ENCODE measurements around the gene NCEH1. TPM values are rescaled to one million over a fixed set of nuclear protein-coding genes. Genes with fewer than 3 reads are reported as not detected.

The NCEH1 gene
- total RNA-seq, 2 donors from 2014 or later = 36.1 to 42.2 TPM

- no peaks in the 10 kb centered on the region for H3K36me3 ChIP-seq
- H3K27me3 ChIP-seq = no peaks in the 10 kb centered on the region
- no peaks in the 10 kb centered on the region for H3K9me3 ChIP-seq
- no peak overlapping the region for H3K4me3 ChIP-seq
- no peak overlapping the region for H3K27ac ChIP-seq
- no peak overlapping the region for H3K9ac ChIP-seq (ENCODE audit: low read depth in 2 of 2, low read length in 2 of 2)
- no peaks in the 10 kb centered on the region for H3K4me1 ChIP-seq
- intact Hi-C loops (cut with DNase I) = no loop called here
- TF ChIP-seq CTCF (IDR thresholded peaks at IDR 0.05) = no peak
- no peak for DNase-seq
Observed at GRCh38 chr3:172616031-172616461, 94.8 kb downstream of the NCEH1 start.

- Histone ChIP-seq H3K36me3 (no peaks in the 10 kb centered on the region), H3K9me3 (no peaks in the 10 kb centered on the region), H3K9ac (ENCODE audit: low read depth in 2 of 2, low read length in 2 of 2) (no peak overlapping the region), H3K4me1 (no peaks in the 10 kb centered on the region), H3K27ac (no peak overlapping the region), H3K4me3 (no peak overlapping the region), H3K27me3 (no peaks in the 10 kb centered on the region)
- TF ChIP-seq CTCF (IDR thresholded peaks at IDR 0.05) = no peak
- intact Hi-C loops (cut with DNase I) = no loop called here
- no peak for DNase-seq
Observed at GRCh38 chr3:172615296-172615695, 95.6 kb downstream of the NCEH1 start.

- TF ChIP-seq CTCF (IDR thresholded peaks at IDR 0.05) = no peak
- intact Hi-C loops (cut with DNase I) = no loop called here
- DNase-seq = no peak
- H3K4me1 ChIP-seq = no peaks in the 10 kb centered on the region
- no peaks in the 10 kb centered on the region for H3K9me3 ChIP-seq
- no peak overlapping the region for H3K27ac ChIP-seq
- no peak overlapping the region for H3K4me3 ChIP-seq
- H3K9ac ChIP-seq (ENCODE audit: low read depth in 2 of 2, low read length in 2 of 2) = no peak overlapping the region
- H3K36me3 ChIP-seq = no peaks in the 10 kb centered on the region
- no peaks in the 10 kb centered on the region for H3K27me3 ChIP-seq
Observed at GRCh38 chr3:172614340-172615274, 96.3 kb downstream of the NCEH1 start.

GRCh38 chr3:172613845-172614244 lies 97.0 kb downstream of the NCEH1 start:
- Histone ChIP-seq H3K4me3 (no peak overlapping the region), H3K27me3 (no peaks in the 10 kb centered on the region), H3K27ac (no peak overlapping the region), H3K9ac (ENCODE audit: low read depth in 2 of 2, low read length in 2 of 2) (no peak overlapping the region), H3K9me3 (no peaks in the 10 kb centered on the region), H3K36me3 (no peaks in the 10 kb centered on the region), H3K4me1 (no peaks in the 10 kb centered on the region)
- intact Hi-C loops (cut with DNase I) = no loop called here
- no peak for TF ChIP-seq CTCF (IDR thresholded peaks at IDR 0.05)
- DNase-seq = no peak

GRCh38 chr3:172612871-172613678 lies 97.8 kb downstream of the NCEH1 start:
- intact Hi-C loops (cut with DNase I) = no loop called here

More at GRCh38 chr3:172612871-172613678, 97.8 kb downstream of the NCEH1 start:
- H3K27me3 ChIP-seq = no peaks in the 10 kb centered on the region
- DNase-seq = no peak
- no peaks in the 10 kb centered on the region for H3K9me3 ChIP-seq
- no peak overlapping the region for H3K9ac ChIP-seq (ENCODE audit: low read depth in 2 of 2, low read length in 2 of 2)
- H3K4me1 ChIP-seq = no peaks in the 10 kb centered on the region
- TF ChIP-seq CTCF (IDR thresholded peaks at IDR 0.05) = no peak
- H3K36me3 ChIP-seq = no peaks in the 10 kb centered on the region
- H3K4me3 ChIP-seq = no peak overlapping the region
- no peak overlapping the region for H3K27ac ChIP-seq

Measured in colonic mucosa (tissue), 4 donors.